ENCODE results near the gene CCDC192. TPM values are rescaled to one million over a fixed set of nuclear protein-coding genes. Genes with fewer than 3 reads are reported as not detected.

CCDC192 gene
- total and polyA plus RNA-seq, 3 experiments from 2014 or later = not detected

GRCh38 chr5:127758766-127759283 is 55.6 kb downstream of the CCDC192 start:
- ChIA-PET POLR2A (no interaction called here), CTCF (no interaction called here)
- no peak overlapping the region for H3K4me3 ChIP-seq (ENCODE audit: low read length)

GRCh38 chr5:127761869-127762268 is 58.7 kb downstream of the CCDC192 start:
- Mint-ChIP-seq H3K36me3 (no peaks in the 10 kb centered on the region), H3K27ac (no peak overlapping the region), H3K4me1 (no peaks in the 10 kb centered on the region), H3K9me3 (no peaks in the 10 kb centered on the region), H3K27me3 (peaks cover 1 to 4% of the 10 kb centered on the region in 2 donors), H3K4me3 (no peak overlapping the region)
- Histone ChIP-seq H3K27me3 (ENCODE audit: insufficient read depth, low read length, poor library complexity, severe bottlenecking) (no peaks in the 10 kb centered on the region), H3K9me3 (ENCODE audit: low read length) (no peaks in the 10 kb centered on the region), H3K4me3 (ENCODE audit: low read length) (no peak overlapping the region), H3K4me1 (ENCODE audit: insufficient read depth, low read length) (no peaks in the 10 kb centered on the region), H3K36me3 (ENCODE audit: insufficient read depth, low read length) (no peaks in the 10 kb centered on the region), H3K27ac (ENCODE audit: low read depth, low read length) (no peak overlapping the region)
- ChIA-PET CTCF (no interaction called here), POLR2A (no interaction called here)
- DNase-seq = no peak

More at GRCh38 chr5:127758766-127759283, 55.6 kb downstream of the CCDC192 start:
- H3K4me1 ChIP-seq (ENCODE audit: insufficient read depth, low read length) = no peaks in the 10 kb centered on the region
- no peak overlapping the region for H3K27ac ChIP-seq (ENCODE audit: low read depth, low read length)
- Mint-ChIP-seq H3K27me3 (peaks cover 0 to 1% of the 10 kb centered on the region in 2 donors), H3K27ac (peak overlapping the region in 2 of 8 donors; percentile 4 to 14), H3K36me3 (no peaks in the 10 kb centered on the region), H3K4me3 (no peak overlapping the region), H3K4me1 (no peaks in the 10 kb centered on the region), H3K9me3 (no peaks in the 10 kb centered on the region)
- H3K9me3 ChIP-seq (ENCODE audit: low read length) = no peaks in the 10 kb centered on the region
- no peak for DNase-seq
- no peaks in the 10 kb centered on the region for H3K36me3 ChIP-seq (ENCODE audit: insufficient read depth, low read length)
- H3K27me3 ChIP-seq (ENCODE audit: insufficient read depth, low read length, poor library complexity, severe bottlenecking) = no peaks in the 10 kb centered on the region

- Histone ChIP-seq H3K36me3 (ENCODE audit: insufficient read depth, low read length) (no peaks in the 10 kb centered on the region), H3K27me3 (ENCODE audit: insufficient read depth, low read length, poor library complexity, severe bottlenecking) (no peaks in the 10 kb centered on the region), H3K4me1 (ENCODE audit: insufficient read depth, low read length) (no peaks in the 10 kb centered on the region), H3K27ac (ENCODE audit: low read depth, low read length) (no peak overlapping the region), H3K9me3 (ENCODE audit: low read length) (no peaks in the 10 kb centered on the region), H3K4me3 (ENCODE audit: low read length) (no peak overlapping the region)
- Mint-ChIP-seq H3K36me3 (no peaks in the 10 kb centered on the region), H3K27me3 (peaks cover 3 to 4% of the 10 kb centered on the region in 2 donors), H3K27ac (no peak overlapping the region), H3K4me1 (no peaks in the 10 kb centered on the region), H3K9me3 (no peaks in the 10 kb centered on the region), H3K4me3 (no peak overlapping the region)
- no peak for DNase-seq
- ChIA-PET POLR2A (no interaction called here), CTCF (interaction anchor here (1.3 kb wide), 1 partner anchor 439 kb away, joined by 4 read pairs; no protein-coding TSS in a partner anchor)
Measured at GRCh38 chr5:127762412-127762811, 59.2 kb downstream of the CCDC192 start.

- Histone ChIP-seq H3K27ac (ENCODE audit: low read depth, low read length) (no peak overlapping the region), H3K36me3 (ENCODE audit: insufficient read depth, low read length) (no peaks in the 10 kb centered on the region), H3K27me3 (ENCODE audit: insufficient read depth, low read length, poor library complexity, severe bottlenecking) (no peaks in the 10 kb centered on the region), H3K4me1 (ENCODE audit: insufficient read depth, low read length) (no peaks in the 10 kb centered on the region), H3K4me3 (ENCODE audit: low read length) (no peak overlapping the region), H3K9me3 (ENCODE audit: low read length) (no peaks in the 10 kb centered on the region)
- POLR2A ChIA-PET = no interaction called here
- Mint-ChIP-seq H3K36me3 (no peaks in the 10 kb centered on the region), H3K27ac (no peak overlapping the region), H3K27me3 (peaks cover 3 to 4% of the 10 kb centered on the region in 2 donors), H3K4me1 (no peaks in the 10 kb centered on the region), H3K9me3 (peaks cover 0 to 3% (median 0%) of the 10 kb centered on the region in 5 donors), H3K4me3 (no peak overlapping the region)
- DNase-seq = no peak
- CTCF ChIA-PET = no interaction called here
Measured at GRCh38 chr5:127766676-127767335, 63.6 kb downstream of the CCDC192 start.

GRCh38 chr5:127769386-127769785 is 66.2 kb downstream of the CCDC192 start:
- no peak overlapping the region for H3K4me3 ChIP-seq (ENCODE audit: low read length)
- H3K36me3 Mint-ChIP-seq = peaks cover 0 to 3% (median 0%) of the 10 kb centered on the region in 3 donors
- no peak overlapping the region for H3K4me3 Mint-ChIP-seq
- CTCF ChIA-PET = no interaction called here
- no peak overlapping the region for H3K27ac ChIP-seq (ENCODE audit: low read depth, low read length)
- H3K27ac Mint-ChIP-seq = no peak overlapping the region
- no peaks in the 10 kb centered on the region for H3K36me3 ChIP-seq (ENCODE audit: insufficient read depth, low read length)
- DNase-seq = no peak
- peaks cover 0 to 3% (median 0%) of the 10 kb centered on the region in 5 donors for H3K9me3 Mint-ChIP-seq
- no peaks in the 10 kb centered on the region for H3K4me1 Mint-ChIP-seq
- no peaks in the 10 kb centered on the region for H3K9me3 ChIP-seq (ENCODE audit: low read length)
- POLR2A ChIA-PET = no interaction called here
- no peaks in the 10 kb centered on the region for H3K4me1 ChIP-seq (ENCODE audit: insufficient read depth, low read length)
- H3K27me3 Mint-ChIP-seq = peaks cover 4% of the 10 kb centered on the region in 2 donors
- no peaks in the 10 kb centered on the region for H3K27me3 ChIP-seq (ENCODE audit: insufficient read depth, low read length, poor library complexity, severe bottlenecking)

- H3K4me3 ChIP-seq (ENCODE audit: low read length) = no peak overlapping the region
- POLR2A ChIA-PET = no interaction called here
- H3K27me3 ChIP-seq (ENCODE audit: insufficient read depth, low read length, poor library complexity, severe bottlenecking) = no peaks in the 10 kb centered on the region
- Mint-ChIP-seq H3K9me3 (peaks cover 0 to 3% (median 0%) of the 10 kb centered on the region in 5 donors), H3K4me1 (no peaks in the 10 kb centered on the region), H3K27me3 (peaks cover 4% of the 10 kb centered on the region in 2 donors), H3K27ac (no peak overlapping the region), H3K4me3 (no peak overlapping the region), H3K36me3 (peaks cover 0 to 3% (median 0%) of the 10 kb centered on the region in 3 donors)
- CTCF ChIA-PET = no interaction called here
- no peaks in the 10 kb centered on the region for H3K4me1 ChIP-seq (ENCODE audit: insufficient read depth, low read length)
- no peak overlapping the region for H3K27ac ChIP-seq (ENCODE audit: low read depth, low read length)
- no peaks in the 10 kb centered on the region for H3K36me3 ChIP-seq (ENCODE audit: insufficient read depth, low read length)
- DNase-seq = no peak
- no peaks in the 10 kb centered on the region for H3K9me3 ChIP-seq (ENCODE audit: low read length)
Measured at GRCh38 chr5:127770272-127770671, 67.1 kb downstream of the CCDC192 start.

- no peaks in the 10 kb centered on the region for H3K4me1 ChIP-seq (ENCODE audit: insufficient read depth, low read length)
- no peak overlapping the region for H3K27ac ChIP-seq (ENCODE audit: low read depth, low read length)
- Mint-ChIP-seq H3K4me3 (no peak overlapping the region), H3K9me3 (peaks cover 0 to 7% (median 3%) of the 10 kb centered on the region in 5 donors), H3K4me1 (no peaks in the 10 kb centered on the region), H3K36me3 (peaks cover 0 to 3% (median 0%) of the 10 kb centered on the region in 3 donors), H3K27ac (no peak overlapping the region), H3K27me3 (peaks cover 0 to 3% of the 10 kb centered on the region in 2 donors)
- no peak for DNase-seq
- H3K36me3 ChIP-seq (ENCODE audit: insufficient read depth, low read length) = no peaks in the 10 kb centered on the region
- H3K4me3 ChIP-seq (ENCODE audit: low read length) = no peak overlapping the region
- CTCF ChIA-PET = no interaction called here
- no peaks in the 10 kb centered on the region for H3K9me3 ChIP-seq (ENCODE audit: low read length)
- H3K27me3 ChIP-seq (ENCODE audit: insufficient read depth, low read length, poor library complexity, severe bottlenecking) = no peaks in the 10 kb centered on the region
- POLR2A ChIA-PET = no interaction called here
Measured at GRCh38 chr5:127772531-127772930, 69.3 kb downstream of the CCDC192 start.

- Mint-ChIP-seq H3K4me1 (no peaks in the 10 kb centered on the region), H3K4me3 (no peak overlapping the region), H3K27ac (no peak overlapping the region), H3K27me3 (peaks cover 0 to 3% of the 10 kb centered on the region in 2 donors), H3K9me3 (peaks cover 2 to 16% (median 4%) of the 10 kb centered on the region in 5 donors), H3K36me3 (peaks cover 0 to 3% (median 0%) of the 10 kb centered on the region in 3 donors)
- Histone ChIP-seq H3K9me3 (ENCODE audit: low read length) (no peaks in the 10 kb centered on the region), H3K4me1 (ENCODE audit: insufficient read depth, low read length) (no peaks in the 10 kb centered on the region), H3K4me3 (ENCODE audit: low read length) (no peak overlapping the region), H3K36me3 (ENCODE audit: insufficient read depth, low read length) (no peaks in the 10 kb centered on the region), H3K27me3 (ENCODE audit: insufficient read depth, low read length, poor library complexity, severe bottlenecking) (no peaks in the 10 kb centered on the region), H3K27ac (ENCODE audit: low read depth, low read length) (no peak overlapping the region)
- ChIA-PET CTCF (no interaction called here), POLR2A (no interaction called here)
- DNase-seq = no peak
Measured at GRCh38 chr5:127774221-127774620, 71.0 kb downstream of the CCDC192 start.
